ENCODE measurements around the gene INTS15.

DNA sequence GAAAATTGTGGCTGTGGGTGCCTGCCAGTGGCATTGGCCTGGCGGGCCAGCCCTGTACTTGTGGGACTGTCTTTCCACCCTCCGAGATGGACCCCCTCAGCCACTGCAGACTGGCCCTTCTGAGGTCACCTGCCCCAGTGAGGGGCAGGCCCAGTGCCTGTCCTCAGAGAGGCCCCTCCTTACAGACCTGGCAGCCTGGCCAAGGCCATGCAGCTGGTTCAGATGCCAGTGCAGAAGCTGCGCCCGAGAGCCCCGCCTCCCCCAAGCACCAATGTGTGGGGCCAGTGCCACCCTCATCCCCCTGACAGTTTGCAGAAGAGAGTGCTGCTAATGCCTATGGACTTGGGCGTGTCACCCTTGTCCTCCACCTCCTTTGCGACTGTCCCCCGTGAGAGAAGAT is 57.3 kb downstream of the INTS15 start:
- TF ChIP-seq CTCF (IDR thresholded peaks at IDR 0.05) (no peak), POLR2A (IDR thresholded peaks at IDR 0.05) (no peak)

Data from heart left ventricle (tissue), 13 donors.